Nephron (organoid): ENCODE measurements around the gene ZFYVE21.

Source experiments
- H3K27ac Mint-ChIP-seq, 3 experiments: 2 replicates each; pipeline ENCODE4 v1.8.0; 2020; ENCODE audit warnings: mixed read lengths in 3 of 3, mild to moderate bottlenecking in 2 of 3, moderate library complexity in 1 of 3
- H3K27me3 Mint-ChIP-seq: 2 replicates; pipeline ENCODE4 v1.8.0; 2021; ENCODE audit warnings: low read depth, mild to moderate bottlenecking, moderate library complexity, mixed read lengths
- H3K36me3 Mint-ChIP-seq: 2 replicates; pipeline ENCODE4 v1.8.0; 2020; ENCODE audit warnings: low read depth, mixed read lengths
- H3K4me1 Mint-ChIP-seq: 2 replicates; pipeline ENCODE4 v1.8.0; 2020; ENCODE audit warnings: mixed read lengths
- H3K4me3 Mint-ChIP-seq, 3 experiments: 2 replicates each; pipeline ENCODE4 v1.8.0; 2020; ENCODE audit warnings: mild to moderate bottlenecking in 3 of 3, mixed read lengths in 3 of 3, moderate library complexity in 2 of 3
- H3K9me3 Mint-ChIP-seq: 2 replicates; pipeline ENCODE4 v1.8.0; 2020; ENCODE audit warnings: mixed read lengths
- CTCF ChIP-seq, 3 experiments: fragments of 200-600 bp; sonication (generic); IDR thresholded peaks; one replicate each; pipeline ENCODE4 v1.5.0; 2021; ENCODE audit warnings: antibody characterized with exemption in 3 of 3; ENCODE audit not compliant: unreplicated experiment in 3 of 3

ZFYVE21 gene

GRCh38 chr14:103697206-103697602, 18.4 kb upstream of the ZFYVE21 start:
- Mint-ChIP-seq H3K4me1 (peaks cover 25% of the 10 kb centered on the region), H3K9me3 (no peaks in the 10 kb centered on the region), H3K27ac (peak overlapping the region; percentile 91 to 95 (median 92)), H3K4me3 (peak overlapping the region in 1 of 3 experiments; percentile 63), H3K27me3 (no peaks in the 10 kb centered on the region), H3K36me3 (peaks cover 8% of the 10 kb centered on the region)
- TF ChIP-seq CTCF (IDR thresholded peaks at IDR 0.05; ENCODE audit: unreplicated experiment in 3 of 3): no peak

- no peak overlapping the region for H3K4me3 Mint-ChIP-seq
- peaks cover 13% of the 10 kb centered on the region for H3K36me3 Mint-ChIP-seq
- H3K27me3 Mint-ChIP-seq: no peaks in the 10 kb centered on the region
- no peaks in the 10 kb centered on the region for H3K9me3 Mint-ChIP-seq
- peaks cover 25% of the 10 kb centered on the region for H3K4me1 Mint-ChIP-seq
- no peak for TF ChIP-seq CTCF (IDR thresholded peaks at IDR 0.05; ENCODE audit: unreplicated experiment in 3 of 3)
- H3K27ac Mint-ChIP-seq: peak overlapping the region; percentile 91 to 95 (median 92)
Observed at GRCh38 chr14:103697603-103698379, 17.8 kb upstream of the ZFYVE21 start.

- Mint-ChIP-seq H3K4me3 (no peak overlapping the region), H3K36me3 (peaks cover 18% of the 10 kb centered on the region), H3K4me1 (peaks cover 27% of the 10 kb centered on the region), H3K27ac (no peak overlapping the region), H3K27me3 (no peaks in the 10 kb centered on the region), H3K9me3 (no peaks in the 10 kb centered on the region)
- no peak for TF ChIP-seq CTCF (IDR thresholded peaks at IDR 0.05; ENCODE audit: unreplicated experiment in 3 of 3)
Observed at GRCh38 chr14:103698380-103699260, 17.0 kb upstream of the ZFYVE21 start.

GRCh38 chr14:103699261-103699661, 16.3 kb upstream of the ZFYVE21 start:
- peak overlapping the region in 1 of 3 experiments; percentile 39 for H3K27ac Mint-ChIP-seq
- no peak for TF ChIP-seq CTCF (IDR thresholded peaks at IDR 0.05; ENCODE audit: unreplicated experiment in 3 of 3)
- H3K4me1 Mint-ChIP-seq: peaks cover 31% of the 10 kb centered on the region
- no peak overlapping the region for H3K4me3 Mint-ChIP-seq
- no peaks in the 10 kb centered on the region for H3K27me3 Mint-ChIP-seq
- peaks cover 20% of the 10 kb centered on the region for H3K36me3 Mint-ChIP-seq
- H3K9me3 Mint-ChIP-seq: no peaks in the 10 kb centered on the region

GRCh38 chr14:103699901-103700752, 15.5 kb upstream of the ZFYVE21 start:
- peak overlapping the region in 1 of 3 experiments; percentile 39 for H3K27ac Mint-ChIP-seq
- no peak for TF ChIP-seq CTCF (IDR thresholded peaks at IDR 0.05; ENCODE audit: unreplicated experiment in 3 of 3)
- H3K27me3 Mint-ChIP-seq: no peaks in the 10 kb centered on the region
- H3K9me3 Mint-ChIP-seq: no peaks in the 10 kb centered on the region
- no peak overlapping the region for H3K4me3 Mint-ChIP-seq
- peaks cover 20% of the 10 kb centered on the region for H3K36me3 Mint-ChIP-seq
- peaks cover 30% of the 10 kb centered on the region for H3K4me1 Mint-ChIP-seq
